GM06990 (cell line): ENCODE data around the gene MRGPRF.

Experiments used
- DNase-seq: peaks from one replicate; pipeline ENCODE4 v3.0.0-alpha.2; 2011; ENCODE audit not compliant: insufficient read length; ENCODE audit errors: extremely low read depth
- H3K27me3 ChIP-seq: replicated peaks from 2 replicates; pipeline ENCODE4 v1.6.0; 2011; ENCODE audit warnings: low read length; ENCODE audit not compliant: control insufficient read depth, insufficient read depth
- H3K36me3 ChIP-seq: 2 replicates; pipeline ENCODE4 v1.5.1; 2011; ENCODE audit warnings: low read length; ENCODE audit not compliant: control insufficient read depth, insufficient read depth
- H3K4me3 ChIP-seq: replicated peaks from 2 replicates; pipeline ENCODE4 v1.5.1; 2011; ENCODE audit warnings: low read depth, mild to moderate bottlenecking, control low read depth, low read length
- CTCF ChIP-seq: IDR thresholded peaks from 2 replicates; pipeline ENCODE4 v1.5.1; 2011; ENCODE audit warnings: low read length, control low read depth, mild to moderate bottlenecking, inconsistent platforms; ENCODE audit not compliant: insufficient read depth, poor library complexity, severe bottlenecking

Gene MRGPRF

GRCh38 chr11:69003866-69004367 lies 9.1 kb downstream of the MRGPRF start:
- Histone ChIP-seq H3K4me3 (no peak overlapping the region), H3K27me3 (peaks cover 2% of the 10 kb centered on the region; the same call in 1 of the 2 replicates), H3K36me3 (no peaks in the 10 kb centered on the region)
- TF ChIP-seq CTCF = no peak
- DNase-seq = no peak

- TF ChIP-seq CTCF = no peak
- DNase-seq = no peak
- Histone ChIP-seq H3K27me3 (peaks cover 2% of the 10 kb centered on the region; the same call in 1 of the 2 replicates), H3K4me3 (no peak overlapping the region), H3K36me3 (no peaks in the 10 kb centered on the region)
These were observed 9.7 kb downstream of the MRGPRF start for GRCh38 chr11:69003301-69003865.

- Histone ChIP-seq H3K27me3 (peaks cover 2% of the 10 kb centered on the region; the same call in 1 of the 2 replicates), H3K4me3 (no peak overlapping the region), H3K36me3 (no peaks in the 10 kb centered on the region)
- TF ChIP-seq CTCF = no peak
- DNase-seq = no peak
These were observed 10.3 kb downstream of the MRGPRF start for GRCh38 chr11:69002570-69003231.

- TF ChIP-seq CTCF = no peak
- no peak for DNase-seq
- Histone ChIP-seq H3K4me3 (no peak overlapping the region), H3K27me3 (peaks cover 2% of the 10 kb centered on the region; the same call in 1 of the 2 replicates), H3K36me3 (no peaks in the 10 kb centered on the region)
These were observed 10.9 kb downstream of the MRGPRF start for GRCh38 chr11:69002110-69002569.

- DNase-seq = no peak
- no peak for TF ChIP-seq CTCF
- H3K27me3 ChIP-seq = peaks cover 2% of the 10 kb centered on the region; the same call in 1 of the 2 replicates
- no peak overlapping the region for H3K4me3 ChIP-seq
- H3K36me3 ChIP-seq = no peaks in the 10 kb centered on the region
These were observed 11.6 kb downstream of the MRGPRF start for GRCh38 chr11:69001243-69002081.
